Stimulated activated CD4-positive, alpha-beta T cell treated with anti-CD3 and anti-CD28 coated beads, Interleukin-15, amount 100 ng/mL, for 1 hour (primary cell): ENCODE measurements around the gene ZBTB7C.

Experiments used
- DNase-seq, 2 donors: peaks; one replicate each; pipeline ENCODE4 v3.0.0-alpha.2; 2020; ENCODE audit warnings: low read depth in 1 of 2, low spot score in 1 of 2

Gene ZBTB7C

DNA sequence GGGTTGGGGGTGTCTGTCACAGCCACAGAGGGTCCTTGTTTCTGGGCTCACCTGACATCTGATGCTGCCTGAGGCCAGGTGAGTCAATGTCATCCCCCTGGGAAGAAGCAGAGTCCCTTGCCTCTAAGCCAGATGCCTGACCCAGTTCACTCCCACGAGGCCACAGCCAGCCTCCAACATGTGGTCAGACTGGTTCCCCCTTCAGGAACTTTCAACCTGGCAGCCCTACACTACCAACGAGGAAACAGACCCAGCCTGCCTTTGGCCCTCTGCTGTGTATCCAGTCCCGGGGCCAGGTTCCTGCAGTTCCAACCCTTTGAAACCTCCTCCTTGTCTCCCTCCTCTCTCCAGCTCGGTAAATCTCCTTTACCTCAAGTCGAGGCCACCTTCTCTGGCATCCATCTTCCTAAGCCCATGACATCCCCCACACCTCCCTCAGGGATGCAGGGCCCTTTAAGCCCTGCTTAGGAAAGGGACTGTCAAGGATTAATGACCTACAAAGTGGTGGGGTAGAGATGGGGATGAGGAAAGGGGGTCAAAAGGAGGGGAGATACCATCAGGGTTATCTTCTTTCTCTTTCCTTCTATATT, 429.5 kb downstream of the ZBTB7C start:
- DNase-seq, result no peak

GRCh38 chr18:47978603-47979002, 430.6 kb downstream of the ZBTB7C start:
- DNase-seq, result no peak

- DNase-seq, result no peak
Observed at GRCh38 chr18:47978141-47978540, 431.0 kb downstream of the ZBTB7C start.
